ENCODE measurements around the gene IL15.

- TF ChIP-seq EP300 (IDR thresholded peaks at IDR 0.05) = no peak
- no peak for TF ChIP-seq POLR2AphosphoS5 (IDR thresholded peaks at IDR 0.05)
Observed at GRCh38 chr4:141782205-141782604, 145.8 kb downstream of the IL15 start.
